CD14-positive monocyte (primary cell): ENCODE results near the gene RBM19. TPM values are rescaled to one million over a fixed set of nuclear protein-coding genes. Genes with fewer than 3 reads are reported as not detected.
A peak's percentile ranks its signal among the peaks of the same experiment; 100 is the strongest.

Source experiments
- DNase-seq, 3 donors: peaks; one replicate each; pipeline ENCODE4 v3.0.0-alpha.2; 2011 to 2022
- H2AFZ ChIP-seq: 2 replicates; pipeline ENCODE4 v1.6.0; 2012; ENCODE audit warnings: mild to moderate bottlenecking, low read depth, low read length, inconsistent platforms; ENCODE audit not compliant: insufficient read depth, poor library complexity, severe bottlenecking
- H3K27ac ChIP-seq, 2 donors: 1 replicate in 1 of 2; 2 replicates in 1 of 2; pipeline ENCODE4 v1.5.1; 2012 to 2013; ENCODE audit warnings: low read length in 2 of 2, control low read depth in 1 of 2, inconsistent platforms in 1 of 2, low read depth in 1 of 2, mild to moderate bottlenecking in 1 of 2
- H3K27me3 ChIP-seq, 2 donors: one replicate each; pipeline versions ENCODE4 v1.6.0 to v1.6.1; 2011 to 2013; ENCODE audit warnings: low read length in 2 of 2; ENCODE audit not compliant: control insufficient read depth in 2 of 2, insufficient read depth in 2 of 2
- H3K36me3 ChIP-seq, 2 donors: replicated peaks in 1 of 2; 1 replicate in 1 of 2; 2 replicates in 1 of 2; pipeline versions ENCODE4 v1.5.1 to v1.6.1; 2012 to 2013; ENCODE audit warnings: low read length in 2 of 2, control low read depth in 1 of 2, inconsistent platforms in 1 of 2, mild to moderate bottlenecking in 1 of 2; ENCODE audit not compliant: insufficient read depth in 2 of 2, control insufficient read depth in 1 of 2
- H3K4me1 ChIP-seq, 2 donors: 1 replicate in 1 of 2; 2 replicates in 1 of 2; pipeline versions ENCODE4 v1.5.1 to v1.6.1; 2012 to 2013; ENCODE audit warnings: low read length in 2 of 2, control low read depth in 1 of 2, inconsistent platforms in 1 of 2, mild to moderate bottlenecking in 1 of 2, moderate library complexity in 1 of 2; ENCODE audit not compliant: insufficient read depth in 2 of 2, control insufficient read depth in 1 of 2
- H3K4me2 ChIP-seq: replicated peaks from 2 replicates; pipeline ENCODE3; 2012; ENCODE audit warnings: low read length, moderate library complexity, mild to moderate bottlenecking; ENCODE audit not compliant: poor library complexity, severe bottlenecking; ENCODE audit errors: extremely low read depth
- H3K4me3 ChIP-seq, 3 experiments: fragments of 200-600 bp in 1 of 3; sonication (generic) in 1 of 3; replicated peaks in 1 of 3; 1 replicate in 2 of 3; 2 replicates in 1 of 3; pipeline ENCODE4 v1.5.1; 2011 to 2013; ENCODE audit warnings: low read length in 3 of 3, mild to moderate bottlenecking in 3 of 3, control low read depth in 2 of 3, low read depth in 2 of 3, inconsistent platforms in 1 of 3, moderate library complexity in 1 of 3
- H3K79me2 ChIP-seq: 2 replicates; pipeline ENCODE4 v1.6.0; 2012; ENCODE audit warnings: mild to moderate bottlenecking, control low read depth, inconsistent platforms, low read length, moderate library complexity; ENCODE audit not compliant: insufficient read depth
- H3K9ac ChIP-seq: 2 replicates; pipeline ENCODE4 v1.6.0; 2017; ENCODE audit warnings: low read length, mild to moderate bottlenecking; ENCODE audit not compliant: insufficient read depth, poor library complexity, severe bottlenecking
- H3K9me3 ChIP-seq, 2 donors: replicated peaks in 1 of 2; 1 replicate in 1 of 2; 2 replicates in 1 of 2; pipeline versions ENCODE4 v1.5.1 to v1.6.1; 2012 to 2013; ENCODE audit warnings: low read length in 2 of 2, control low read depth in 1 of 2; ENCODE audit not compliant: control insufficient read depth in 1 of 2, insufficient read depth in 1 of 2
- H4K20me1 ChIP-seq: 2 replicates; pipeline ENCODE4 v1.6.0; 2012; ENCODE audit warnings: mild to moderate bottlenecking, low read length, control low read depth, moderate library complexity; ENCODE audit not compliant: insufficient read depth
- H3K27ac Mint-ChIP-seq, 7 donors: one replicate each; pipeline ENCODE4 v1.8.0; 2020; ENCODE audit warnings: mild to moderate bottlenecking in 7 of 7, mixed read lengths in 7 of 7, moderate library complexity in 6 of 7, inconsistent platforms in 2 of 7
- H3K27me3 Mint-ChIP-seq, 3 donors: one replicate each; pipeline ENCODE4 v1.8.0; 2021 to 2022; ENCODE audit warnings: low read depth in 3 of 3, mild to moderate bottlenecking in 3 of 3, mixed read lengths in 3 of 3, moderate library complexity in 3 of 3, inconsistent platforms in 1 of 3
- H3K36me3 Mint-ChIP-seq, 2 donors: one replicate each; pipeline ENCODE4 v1.8.0; 2020; ENCODE audit warnings: mixed read lengths in 2 of 2, inconsistent platforms in 1 of 2, mild to moderate bottlenecking in 1 of 2
- H3K4me1 Mint-ChIP-seq: one replicate; pipeline ENCODE4 v1.8.0; 2020; ENCODE audit warnings: mild to moderate bottlenecking, mixed read lengths
- H3K4me3 Mint-ChIP-seq, 2 donors: one replicate each; pipeline ENCODE4 v1.8.0; 2020; ENCODE audit warnings: mild to moderate bottlenecking in 2 of 2, mixed read lengths in 2 of 2, moderate library complexity in 1 of 2
- H3K9me3 Mint-ChIP-seq, 7 donors: one replicate each; pipeline ENCODE4 v1.8.0; 2020 to 2022; ENCODE audit warnings: mixed read lengths in 7 of 7, mild to moderate bottlenecking in 6 of 7, moderate library complexity in 6 of 7, inconsistent platforms in 2 of 7
- WGBS: methylation state at CpG from one replicate; pipeline ENCODE4 v1.1.5; 2013; ENCODE audit warnings: missing lambda C conversion rate; ENCODE audit not compliant: insufficient coverage; 5-methylcytosine and 5-hydroxymethylcytosine counted together
- intact Hi-C, 2 donors: fragments of 100-400 bp; cut with micrococcal nuclease; formaldehyde crosslinking; loops; one replicate each; pipeline versions ENCODE4 v1.15.0 to v1.15.1; 2023
- polyA plus RNA-seq, 3 donors: library from polyadenylated mRNA; depleted of rRNA in 1 of 3; unstranded in 2 of 3; stranded (reverse) in 1 of 3; fragments of 300-500 nt in 2 of 3; fragments of >200 nt in 1 of 3; fragmentation: Illumina TruSeq in 2 of 3; gene quantifications; 1 replicate in 2 of 3; 2 replicates in 1 of 3; pipeline ENCODE4 v1.2.3, GENCODE V29; 2012 to 2021
- TF ChIP-seq, protein P1 (sequence below): fragments of 200-600 bp; IDR thresholded peaks from one replicate; pipeline ENCODE4 v1.8.0; 2022; ENCODE audit warnings: antibody characterized with exemption, mild to moderate bottlenecking

Gene RBM19
- polyA plus RNA-seq, 3 donors = 2.1 to 30.4 (median 2.2) TPM

DNA sequence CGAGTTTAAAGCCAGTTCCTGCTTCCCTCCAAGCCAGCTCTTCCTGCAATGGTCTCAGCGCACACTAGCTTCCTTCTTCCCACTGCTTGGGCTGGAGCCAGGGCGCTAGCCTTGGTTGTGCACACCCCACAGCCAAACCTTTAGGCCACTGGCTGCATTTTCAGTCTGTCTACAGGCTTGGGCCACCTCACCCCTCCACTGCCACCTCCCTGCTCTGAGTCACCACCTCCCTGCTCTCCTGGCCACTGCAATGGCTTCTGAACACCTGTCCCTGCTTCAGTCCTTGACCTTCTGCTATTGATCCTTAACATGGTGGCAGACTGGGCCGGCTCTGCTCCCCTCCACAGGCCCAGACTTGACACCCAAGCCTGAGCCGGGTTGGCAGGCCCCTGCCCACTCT is 151.1 kb downstream of the RBM19 start:
- H3K4me1 Mint-ChIP-seq = no peaks in the 10 kb centered on the region

DNA sequence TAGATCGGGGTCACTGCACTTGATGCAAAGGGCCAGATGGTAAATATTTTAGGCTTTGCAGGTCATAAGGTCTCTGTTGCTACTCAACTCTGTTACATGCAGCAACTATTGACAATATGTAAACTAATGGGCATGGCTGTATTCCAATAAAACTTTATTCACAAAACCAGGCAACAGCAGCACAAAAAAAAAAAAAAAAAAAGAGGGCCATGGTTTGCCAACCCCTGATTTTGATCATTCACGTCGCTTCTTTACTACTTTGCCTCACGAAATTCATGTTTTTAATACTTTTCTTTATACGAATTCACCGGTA is 152.9 kb downstream of the RBM19 start:
- Histone ChIP-seq H4K20me1 (no peaks in the 10 kb centered on the region), H3K79me2 (no peaks in the 10 kb centered on the region), H3K27ac (no peak overlapping the region), H3K36me3 (peaks cover 0 to 4% of the 10 kb centered on the region in 2 donors), H3K4me1 (no peaks in the 10 kb centered on the region), H2AFZ (no peak overlapping the region), H3K27me3 (no peaks in the 10 kb centered on the region), H3K9ac (no peak overlapping the region), H3K4me2 (no peak overlapping the region), H3K4me3 (no peak overlapping the region), H3K9me3 (no peaks in the 10 kb centered on the region)
- no peak overlapping the region for H3K27ac Mint-ChIP-seq
- WGBS = no CpG with 5 or more reads among the region's 6 CpGs
- peaks cover 15 to 17% of the 10 kb centered on the region in 2 donors for H3K36me3 Mint-ChIP-seq
- TF ChIP-seq, protein P1, sequence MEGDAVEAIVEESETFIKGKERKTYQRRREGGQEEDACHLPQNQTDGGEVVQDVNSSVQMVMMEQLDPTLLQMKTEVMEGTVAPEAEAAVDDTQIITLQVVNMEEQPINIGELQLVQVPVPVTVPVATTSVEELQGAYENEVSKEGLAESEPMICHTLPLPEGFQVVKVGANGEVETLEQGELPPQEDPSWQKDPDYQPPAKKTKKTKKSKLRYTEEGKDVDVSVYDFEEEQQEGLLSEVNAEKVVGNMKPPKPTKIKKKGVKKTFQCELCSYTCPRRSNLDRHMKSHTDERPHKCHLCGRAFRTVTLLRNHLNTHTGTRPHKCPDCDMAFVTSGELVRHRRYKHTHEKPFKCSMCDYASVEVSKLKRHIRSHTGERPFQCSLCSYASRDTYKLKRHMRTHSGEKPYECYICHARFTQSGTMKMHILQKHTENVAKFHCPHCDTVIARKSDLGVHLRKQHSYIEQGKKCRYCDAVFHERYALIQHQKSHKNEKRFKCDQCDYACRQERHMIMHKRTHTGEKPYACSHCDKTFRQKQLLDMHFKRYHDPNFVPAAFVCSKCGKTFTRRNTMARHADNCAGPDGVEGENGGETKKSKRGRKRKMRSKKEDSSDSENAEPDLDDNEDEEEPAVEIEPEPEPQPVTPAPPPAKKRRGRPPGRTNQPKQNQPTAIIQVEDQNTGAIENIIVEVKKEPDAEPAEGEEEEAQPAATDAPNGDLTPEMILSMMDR = no peak
- intact Hi-C loops = no loop called here
- H3K4me1 Mint-ChIP-seq = no peaks in the 10 kb centered on the region
- peaks cover 0 to 13% (median 7%) of the 10 kb centered on the region in 7 donors for H3K9me3 Mint-ChIP-seq
- no peak overlapping the region for H3K4me3 Mint-ChIP-seq
- no peak for DNase-seq
- peaks cover 0 to 1% (median 0%) of the 10 kb centered on the region in 3 donors for H3K27me3 Mint-ChIP-seq

More for the DNA sequence above, 151.1 kb downstream of the RBM19 start:
- no peak overlapping the region for H3K4me2 ChIP-seq
- Mint-ChIP-seq H3K4me3 (no peak overlapping the region), H3K27ac (peak overlapping the region in 1 of 7 donors; percentile 50), H3K36me3 (peaks cover 15 to 17% of the 10 kb centered on the region in 2 donors), H3K9me3 (peaks cover 0 to 8% (median 2%) of the 10 kb centered on the region in 7 donors), H3K27me3 (no peaks in the 10 kb centered on the region)
- no peak for DNase-seq
- H3K27ac ChIP-seq = no peak overlapping the region
- H2AFZ ChIP-seq = no peak overlapping the region
- no peak overlapping the region for H3K9ac ChIP-seq
- WGBS = 80% methylated on average over 5 of the region's 5 CpGs
- TF ChIP-seq, protein P1 = no peak
- intact Hi-C loops = no loop called here
- H3K9me3 ChIP-seq = no peaks in the 10 kb centered on the region
- no peaks in the 10 kb centered on the region for H3K79me2 ChIP-seq
- peaks cover 0 to 4% of the 10 kb centered on the region in 2 donors for H3K36me3 ChIP-seq
- H4K20me1 ChIP-seq = no peaks in the 10 kb centered on the region
- no peaks in the 10 kb centered on the region for H3K4me1 ChIP-seq
- no peaks in the 10 kb centered on the region for H3K27me3 ChIP-seq
- no peak overlapping the region for H3K4me3 ChIP-seq
